GM23338 (cell line): ENCODE measurements around the gene TRIOBP. TPM values are rescaled to one million over a fixed set of nuclear protein-coding genes. Genes with fewer than 3 reads are reported as not detected.

Source experiments
- ATAC-seq: fragments of 200-7000 bp; cut with Tn5 transposase; 3 replicates; pipeline ENCODE4 v1.9.1; 2020
- DNase-seq: peaks from one replicate; pipeline ENCODE4 v3.0.0-alpha.2; 2015; ENCODE audit warnings: low spot score
- H2AFZ ChIP-seq: fragments of 200-600 bp; sonication (generic); 2 replicates; pipeline ENCODE4 v1.8.0; 2016; ENCODE audit warnings: antibody characterized with exemption, mild to moderate bottlenecking, moderate library complexity
- H3F3A ChIP-seq: fragments of 200-600 bp; sonication (generic); replicated peaks from 2 replicates; pipeline ENCODE4 v1.8.0; 2017; ENCODE audit warnings: antibody characterized with exemption, mixed run types, low read depth
- H3K27ac ChIP-seq: fragments of 200-600 bp; sonication (generic); 2 replicates; pipeline ENCODE4 v1.6.1; 2016; ENCODE audit warnings: low read depth
- H3K27me3 ChIP-seq: fragments of 200-600 bp; sonication (generic); 2 replicates; pipeline ENCODE4 v1.8.0; 2016; ENCODE audit warnings: mild to moderate bottlenecking, mixed run types, moderate library complexity; ENCODE audit not compliant: insufficient read depth
- H3K36me3 ChIP-seq: fragments of 200-600 bp; sonication (generic); 2 replicates; pipeline ENCODE4 v1.8.0; 2016; ENCODE audit warnings: mild to moderate bottlenecking; ENCODE audit not compliant: insufficient read depth
- H3K4me1 ChIP-seq: fragments of 200-600 bp; sonication (generic); 2 replicates; pipeline ENCODE4 v1.8.0; 2016; ENCODE audit warnings: mild to moderate bottlenecking, moderate library complexity; ENCODE audit not compliant: insufficient read depth
- H3K4me2 ChIP-seq: fragments of 200-600 bp; sonication (generic); 2 replicates; pipeline ENCODE4 v1.7.1; 2017; ENCODE audit warnings: mixed run types
- H3K4me3 ChIP-seq: fragments of 200-600 bp; sonication (generic); 2 replicates; pipeline ENCODE4 v1.6.1; 2016; ENCODE audit warnings: mixed run types
- H3K79me2 ChIP-seq: fragments of 200-600 bp; sonication (generic); replicated peaks from 2 replicates; pipeline ENCODE4 v1.8.0; 2017; ENCODE audit warnings: mild to moderate bottlenecking; ENCODE audit not compliant: insufficient read depth
- H3K9me2 ChIP-seq: fragments of 200-600 bp; sonication (generic); 2 replicates; pipeline ENCODE4 v1.8.0; 2017; ENCODE audit not compliant: insufficient read depth
- H4K20me1 ChIP-seq: fragments of 200-600 bp; sonication (generic); replicated peaks from 2 replicates; pipeline ENCODE4 v1.8.0; 2017; ENCODE audit warnings: mild to moderate bottlenecking; ENCODE audit not compliant: insufficient read depth
- H3K27ac Mint-ChIP-seq: 2 replicates; pipeline ENCODE4 v1.8.0; 2020; ENCODE audit warnings: inconsistent platforms, mild to moderate bottlenecking, moderate library complexity, mixed read lengths
- H3K27me3 Mint-ChIP-seq: 3 replicates; pipeline ENCODE4 v1.8.0; 2022; ENCODE audit warnings: low read depth, mild to moderate bottlenecking, moderate library complexity, mixed read lengths, inconsistent platforms; ENCODE audit not compliant: insufficient read depth, poor library complexity
- H3K36me3 Mint-ChIP-seq: 3 replicates; pipeline ENCODE4 v1.8.0; 2021; ENCODE audit warnings: low read depth, mild to moderate bottlenecking, inconsistent platforms, moderate library complexity, mixed read lengths
- H3K4me1 Mint-ChIP-seq: 3 replicates; pipeline ENCODE4 v1.8.0; 2020; ENCODE audit warnings: mild to moderate bottlenecking, inconsistent platforms, mixed read lengths
- H3K4me3 Mint-ChIP-seq: 3 replicates; pipeline ENCODE4 v1.8.0; 2021; ENCODE audit warnings: moderate library complexity, mild to moderate bottlenecking, inconsistent platforms, mixed read lengths
- H3K9me3 Mint-ChIP-seq: 3 replicates; pipeline ENCODE4 v1.8.0; 2020; ENCODE audit warnings: moderate library complexity, mild to moderate bottlenecking, inconsistent platforms, mixed read lengths
- EZH2 ChIP-seq: fragments of 200-600 bp; sonication (generic); IDR thresholded peaks from one replicate; pipeline ENCODE4 v1.8.0; 2017; ENCODE audit warnings: antibody characterized with exemption, mild to moderate bottlenecking, low read depth; ENCODE audit not compliant: unreplicated experiment
- EZH2phosphoT487 ChIP-seq: fragments of 200-600 bp; sonication (generic); IDR thresholded peaks from one replicate; pipeline ENCODE4 v1.8.1; 2018; ENCODE audit warnings: antibody characterized with exemption; ENCODE audit not compliant: unreplicated experiment
- NANOG ChIP-seq: IDR thresholded peaks from 2 replicates; pipeline ENCODE4 v1.6.1; 2016; ENCODE audit warnings: antibody characterized with exemption, borderline replicate concordance
- POLR2AphosphoS5 ChIP-seq: IDR thresholded peaks from 2 replicates; pipeline ENCODE4 v1.6.1; 2016; ENCODE audit warnings: antibody characterized with exemption, low read depth
- ZNF462 ChIP-seq: fragments of 250-450 bp; sonication (Bioruptor Pico); IDR thresholded peaks from 2 replicates; pipeline ENCODE4 v1.5.0; 2020; ENCODE audit warnings: mild to moderate bottlenecking, moderate library complexity
- polyA plus RNA-seq: library from polyadenylated mRNA; unstranded; fragments of >200 nt; fragmentation: Nextera tagmentation; extraction: Ambion mirVana; gene quantifications from 2 replicates; pipeline ENCODE4 v1.2.1, GENCODE V29; 2016
- total RNA-seq: library from RNA; depleted of rRNA; stranded (reverse); fragments of >200 nt; shearing (Covaris generic); gene quantifications from 2 replicates; pipeline ENCODE4 v1.2.3, GENCODE V29; 2014

The TRIOBP gene
- total and polyA plus RNA-seq, 2 experiments from 2014 or later, result 21.4 to 48.4 TPM

- TF ChIP-seq ZNF462 (CRISPR knock-in tag) (no peak), POLR2AphosphoS5 (no peak)
Measured at GRCh38 chr22:37744589-37744988, 47.7 kb downstream of the TRIOBP start (continued).

- H3K9me2 ChIP-seq, result no peaks in the 10 kb centered on the region
Measured at GRCh38 chr22:37745548-37746365, 48.9 kb downstream of the TRIOBP start.

More at GRCh38 chr22:37745548-37746365, 48.9 kb downstream of the TRIOBP start:
- Mint-ChIP-seq H3K36me3 (peaks cover 13% of the 10 kb centered on the region), H3K4me1 (peaks cover 33% of the 10 kb centered on the region), H3K27ac (peak overlapping the region; percentile 16; the same call in 1 of the 2 replicates), H3K9me3 (no peaks in the 10 kb centered on the region), H3K27me3 (peaks cover 49% of the 10 kb centered on the region), H3K4me3 (peak overlapping the region; percentile 82)
- peak overlapping the region; percentile 87 for H3K4me3 ChIP-seq
- ATAC-seq (peak; percentile 63), DNase-seq (peak; percentile 97)
- no peaks in the 10 kb centered on the region for H3K36me3 ChIP-seq
- TF ChIP-seq POLR2AphosphoS5, result peak; percentile 21
- TF ChIP-seq NANOG, result no peak
- TF ChIP-seq EZH2, result no peak
- TF ChIP-seq EZH2phosphoT487, result no peak
- no peak for TF ChIP-seq ZNF462 (CRISPR knock-in tag)
- H4K20me1 ChIP-seq, result no peaks in the 10 kb centered on the region; the same call in 1 of the 2 replicates
- H3K79me2 ChIP-seq, result no peaks in the 10 kb centered on the region
- peaks cover 22% of the 10 kb centered on the region for H3F3A ChIP-seq
- peak overlapping the region; percentile 90 for H3K4me2 ChIP-seq
- H2AFZ ChIP-seq, result peak overlapping the region; percentile 94
- peaks cover 10% of the 10 kb centered on the region; the same call in 1 of the 2 replicates for H3K4me1 ChIP-seq
- H3K27me3 ChIP-seq, result peaks cover 44% of the 10 kb centered on the region
- H3K27ac ChIP-seq, result no peak overlapping the region
